GM12891 (cell line): ENCODE data around the gene SYNM.

Experiments
- POLR2A ChIP-seq: IDR thresholded peaks from 2 replicates; pipeline ENCODE4 v1.6.1; 2011; ENCODE audit warnings: low read depth, low read length, control low read depth
- POLR2AphosphoS5 ChIP-seq: IDR thresholded peaks from 2 replicates; pipeline ENCODE4 v1.6.1; 2011; ENCODE audit warnings: low read depth, low read length, control low read depth
- TAF1 ChIP-seq: IDR thresholded peaks from 2 replicates; pipeline ENCODE4 v1.6.1; 2011; ENCODE audit warnings: low read depth, low read length, control low read depth

DNA sequence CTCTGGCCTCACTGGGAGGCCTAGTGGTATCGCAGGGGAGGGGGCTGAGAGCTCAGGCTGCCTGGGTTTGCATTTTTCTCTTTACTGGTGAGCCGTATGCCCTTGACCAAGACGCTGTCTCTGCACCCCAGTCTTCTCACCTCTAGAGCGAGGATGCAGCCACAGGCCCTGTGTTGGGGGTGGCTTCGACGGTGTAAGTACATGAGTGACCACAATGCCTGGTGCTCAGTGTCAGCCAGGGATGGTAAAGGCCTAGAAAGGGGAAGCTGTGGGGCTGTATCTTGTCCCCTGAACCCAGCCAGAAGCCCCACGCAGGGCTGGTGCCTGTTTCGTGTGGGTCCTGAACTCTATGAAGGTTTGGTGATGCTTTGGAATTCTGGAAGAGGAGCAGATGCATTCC lies 19.8 kb downstream of the SYNM start:
- TF ChIP-seq POLR2AphosphoS5, result no peak
- no peak for TF ChIP-seq POLR2A
- TF ChIP-seq TAF1, result no peak
